Breast epithelium (tissue), 4 donors: ENCODE measurements around the gene ASAP2. TPM values are rescaled to one million over a fixed set of nuclear protein-coding genes. Genes with fewer than 3 reads are reported as not detected.

Experiments used
- DNase-seq, 2 donors: peaks; one replicate each; pipeline ENCODE4 v3.0.0-alpha.2; 2019; ENCODE audit warnings: low spot score in 2 of 2
- H3K27ac ChIP-seq, 2 donors: fragments of 200-600 bp; sonication (generic) in 1 of 2; one replicate each; pipeline ENCODE4 v1.5.1; 2016 to 2019; ENCODE audit warnings: mild to moderate bottlenecking in 1 of 2
- H3K27me3 ChIP-seq, 2 donors: fragments of 200-600 bp; sonication (generic) in 1 of 2; one replicate each; pipeline versions ENCODE4 v1.5.1 to v1.6.0; 2017 to 2019; ENCODE audit warnings: control low read depth in 1 of 2, mild to moderate bottlenecking in 1 of 2
- H3K36me3 ChIP-seq: fragments of 200-600 bp; one replicate; pipeline ENCODE4 v1.5.1; 2019
- H3K4me1 ChIP-seq, 2 donors: fragments of 200-600 bp; sonication (generic); one replicate each; pipeline ENCODE4 v1.5.1; 2016 to 2019; ENCODE audit warnings: control low read depth in 1 of 2
- H3K4me3 ChIP-seq, 3 donors: fragments of 200-600 bp; sonication (generic); 1 replicate in 2 of 3; 2 replicates in 1 of 3; pipeline ENCODE4 v1.5.1; 2016 to 2019; ENCODE audit warnings: mild to moderate bottlenecking in 3 of 3, moderate library complexity in 2 of 3
- H3K9me3 ChIP-seq, 2 donors: fragments of 200-600 bp; sonication (generic) in 1 of 2; one replicate each; pipeline ENCODE4 v1.5.1; 2016 to 2019; ENCODE audit warnings: control low read depth in 1 of 2
- POLR2A ChIP-seq: fragments of 450-650 bp; IDR thresholded peaks from one replicate; pipeline ENCODE4 v1.6.1; 2016; ENCODE audit warnings: antibody characterized with exemption, mild to moderate bottlenecking, moderate library complexity
- POLR2AphosphoS5 ChIP-seq, 3 donors: sonication (generic); formaldehyde crosslinking; IDR thresholded peaks; one replicate each; pipeline ENCODE4 v1.6.1; 2017; ENCODE audit warnings: antibody characterized with exemption in 3 of 3
- intact Hi-C: fragments of 100-400 bp; cut with DNase I; formaldehyde crosslinking; loops from one replicate; pipeline ENCODE4 v1.15.1; 2023; ENCODE audit warnings: low total_unique reads
- total RNA-seq, 3 donors: library from RNA; depleted of rRNA; stranded (reverse); fragments of >200 nt; gene quantifications; one replicate each; pipeline ENCODE4 v1.1.0, GENCODE V29; 2016
- TF ChIP-seq, protein P1 (sequence below), 3 donors: fragments of 450-650 bp; IDR thresholded peaks; one replicate each; pipeline ENCODE4 v1.5.1; 2016 to 2017; ENCODE audit warnings: antibody characterized with exemption in 3 of 3, mild to moderate bottlenecking in 3 of 3, moderate library complexity in 3 of 3

ASAP2 gene
- total RNA-seq, 3 donors from 2014 or later = 14.5 to 24.2 (median 21.0) TPM

DNA sequence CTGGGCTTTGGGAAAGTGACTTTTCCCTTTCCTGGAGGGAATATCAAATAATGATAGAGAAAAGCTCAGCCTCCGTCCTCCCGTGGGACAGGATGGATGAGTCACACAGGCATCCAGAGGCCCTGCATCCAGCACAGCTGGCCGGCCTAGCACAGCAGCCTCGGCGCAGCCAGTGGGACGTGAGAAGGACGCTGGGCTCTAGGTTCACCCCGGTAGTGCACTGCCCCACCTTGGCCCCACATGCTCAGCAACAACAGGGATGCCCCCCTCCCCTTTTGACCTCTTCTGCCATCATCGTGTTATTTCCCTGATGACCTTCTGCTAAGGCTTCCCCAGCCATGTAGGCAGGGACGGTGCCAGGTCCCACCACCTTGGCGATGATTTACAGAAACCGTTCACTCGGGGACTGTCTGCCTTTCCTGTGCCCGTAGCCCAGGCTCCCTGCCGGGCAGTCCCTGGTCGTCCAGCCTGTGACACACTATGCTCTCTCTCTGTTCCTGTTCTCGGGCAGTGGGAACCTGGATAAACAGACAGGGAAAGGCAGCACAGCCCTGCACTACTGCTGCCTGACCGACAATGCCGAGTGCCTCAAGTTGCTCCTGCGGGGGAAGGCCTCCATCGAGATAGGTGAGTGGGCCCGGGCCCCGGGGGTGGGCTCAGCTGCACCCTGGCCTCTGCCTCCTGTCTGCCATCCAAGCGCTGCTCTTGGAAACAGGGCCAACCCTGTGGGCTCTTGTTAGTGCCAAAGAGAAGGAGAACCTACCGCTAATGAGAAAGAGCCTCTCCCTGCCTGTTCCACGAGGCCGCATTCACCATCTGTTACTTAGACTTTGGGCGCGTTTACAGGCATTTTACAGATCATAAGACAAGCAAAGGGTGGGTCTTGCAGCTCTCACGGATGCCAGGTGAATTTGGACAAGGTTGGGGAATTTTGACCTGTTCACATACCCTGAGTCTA is 172.1 kb downstream of the ASAP2 start:
- Histone ChIP-seq H3K9me3 (no peaks in the 10 kb centered on the region), H3K4me3 (peak overlapping the region in 1 of 3 donors; percentile 11), H3K27ac (peak overlapping the region; percentile 33 to 85), H3K36me3 (no peaks in the 10 kb centered on the region), H3K4me1 (no peaks in the 10 kb centered on the region), H3K27me3 (no peaks in the 10 kb centered on the region)
- TF ChIP-seq, protein P1, sequence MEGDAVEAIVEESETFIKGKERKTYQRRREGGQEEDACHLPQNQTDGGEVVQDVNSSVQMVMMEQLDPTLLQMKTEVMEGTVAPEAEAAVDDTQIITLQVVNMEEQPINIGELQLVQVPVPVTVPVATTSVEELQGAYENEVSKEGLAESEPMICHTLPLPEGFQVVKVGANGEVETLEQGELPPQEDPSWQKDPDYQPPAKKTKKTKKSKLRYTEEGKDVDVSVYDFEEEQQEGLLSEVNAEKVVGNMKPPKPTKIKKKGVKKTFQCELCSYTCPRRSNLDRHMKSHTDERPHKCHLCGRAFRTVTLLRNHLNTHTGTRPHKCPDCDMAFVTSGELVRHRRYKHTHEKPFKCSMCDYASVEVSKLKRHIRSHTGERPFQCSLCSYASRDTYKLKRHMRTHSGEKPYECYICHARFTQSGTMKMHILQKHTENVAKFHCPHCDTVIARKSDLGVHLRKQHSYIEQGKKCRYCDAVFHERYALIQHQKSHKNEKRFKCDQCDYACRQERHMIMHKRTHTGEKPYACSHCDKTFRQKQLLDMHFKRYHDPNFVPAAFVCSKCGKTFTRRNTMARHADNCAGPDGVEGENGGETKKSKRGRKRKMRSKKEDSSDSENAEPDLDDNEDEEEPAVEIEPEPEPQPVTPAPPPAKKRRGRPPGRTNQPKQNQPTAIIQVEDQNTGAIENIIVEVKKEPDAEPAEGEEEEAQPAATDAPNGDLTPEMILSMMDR (IDR thresholded peaks at IDR 0.05) = no peak
- no peak for TF ChIP-seq POLR2AphosphoS5 (IDR thresholded peaks at IDR 0.05)
- TF ChIP-seq POLR2A = no peak
- no peak for DNase-seq
- intact Hi-C loops = loop anchor here (2.0 kb wide), 1 partner anchor 76 kb away; no protein-coding TSS in a partner anchor

DNA sequence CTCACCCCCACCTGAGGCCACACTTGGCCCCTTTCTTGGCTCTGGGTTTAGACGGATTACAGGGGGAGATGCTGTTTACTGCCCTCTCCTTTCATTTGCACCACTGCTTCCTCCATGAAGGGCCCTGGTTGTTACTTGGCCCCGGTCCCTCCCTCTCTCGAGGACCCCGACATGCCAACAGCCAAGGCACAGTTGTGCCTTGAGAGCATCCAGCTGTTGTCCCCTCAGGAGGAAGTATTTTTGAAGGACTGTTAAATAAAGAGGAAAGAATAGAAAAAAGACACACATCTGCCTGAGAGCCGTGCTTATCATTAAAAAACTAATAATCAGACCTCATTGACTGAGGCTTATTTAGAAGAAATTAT is 172.8 kb downstream of the ASAP2 start:
- Histone ChIP-seq H3K4me1 (no peaks in the 10 kb centered on the region), H3K36me3 (no peaks in the 10 kb centered on the region), H3K27me3 (no peaks in the 10 kb centered on the region), H3K27ac (peak overlapping the region in 1 of 2 donors; percentile 85), H3K4me3 (no peak overlapping the region), H3K9me3 (no peaks in the 10 kb centered on the region)
- intact Hi-C loops = loop anchor here (2.0 kb wide), 1 partner anchor 75 kb away; no protein-coding TSS in a partner anchor
- DNase-seq = no peak
- TF ChIP-seq POLR2AphosphoS5 (IDR thresholded peaks at IDR 0.05) (no peak), POLR2A (no peak)
- TF ChIP-seq, protein P1 (IDR thresholded peaks at IDR 0.05) = no peak

DNA sequence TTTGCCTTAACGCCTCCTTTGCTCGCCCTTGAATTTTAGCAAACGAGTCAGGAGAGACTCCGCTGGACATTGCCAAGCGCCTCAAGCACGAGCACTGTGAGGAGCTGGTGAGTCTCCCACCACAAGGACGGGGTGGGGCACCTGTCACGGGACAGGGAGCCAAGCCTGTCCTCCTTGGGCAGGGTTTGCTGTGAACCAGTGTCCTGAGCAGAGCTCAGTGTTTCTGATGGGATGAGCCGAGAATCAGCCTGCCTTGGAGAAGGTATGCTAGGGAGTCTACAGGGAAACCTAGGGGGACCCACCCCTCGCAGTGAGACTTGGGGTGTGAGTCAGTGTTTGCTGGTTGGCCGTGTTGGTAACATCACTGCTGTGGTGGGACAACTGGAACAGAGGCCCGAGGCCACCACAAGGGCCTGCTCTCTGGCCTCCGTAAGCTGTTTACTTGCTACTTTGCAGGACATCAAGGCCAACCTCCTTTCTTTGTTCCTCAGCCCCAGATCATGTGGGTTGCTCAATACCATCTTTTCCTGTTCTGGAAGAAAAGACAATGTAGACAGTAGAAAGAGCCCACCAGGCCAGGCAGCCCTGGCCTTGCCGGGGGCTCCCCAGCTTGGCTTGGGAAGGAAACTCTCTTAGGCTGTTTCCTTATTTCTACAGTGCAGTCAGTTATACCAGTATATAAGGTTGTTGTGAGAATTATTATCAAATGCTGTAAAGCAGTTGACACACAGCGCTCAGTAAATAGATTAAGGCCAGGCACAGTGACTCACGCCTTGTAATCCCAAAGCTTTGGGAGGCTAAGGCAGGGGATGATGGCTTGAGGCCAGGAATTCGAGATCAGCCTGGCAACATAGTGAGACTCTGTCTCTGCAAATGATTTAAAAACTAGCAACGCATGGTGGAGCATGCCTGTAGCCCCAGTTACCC is 174.4 kb downstream of the ASAP2 start:
- no peak for DNase-seq
- no peaks in the 10 kb centered on the region for H3K4me1 ChIP-seq
- H3K36me3 ChIP-seq = no peaks in the 10 kb centered on the region
- peak overlapping the region; percentile 63 to 91 for H3K27ac ChIP-seq
- intact Hi-C loops = no loop called here
- H3K27me3 ChIP-seq = no peaks in the 10 kb centered on the region
- H3K9me3 ChIP-seq = no peaks in the 10 kb centered on the region
- TF ChIP-seq POLR2AphosphoS5 (IDR thresholded peaks at IDR 0.05) = no peak
- TF ChIP-seq POLR2A = no peak
- TF ChIP-seq, protein P1 (IDR thresholded peaks at IDR 0.05) = no peak
- H3K4me3 ChIP-seq = no peak overlapping the region

DNA sequence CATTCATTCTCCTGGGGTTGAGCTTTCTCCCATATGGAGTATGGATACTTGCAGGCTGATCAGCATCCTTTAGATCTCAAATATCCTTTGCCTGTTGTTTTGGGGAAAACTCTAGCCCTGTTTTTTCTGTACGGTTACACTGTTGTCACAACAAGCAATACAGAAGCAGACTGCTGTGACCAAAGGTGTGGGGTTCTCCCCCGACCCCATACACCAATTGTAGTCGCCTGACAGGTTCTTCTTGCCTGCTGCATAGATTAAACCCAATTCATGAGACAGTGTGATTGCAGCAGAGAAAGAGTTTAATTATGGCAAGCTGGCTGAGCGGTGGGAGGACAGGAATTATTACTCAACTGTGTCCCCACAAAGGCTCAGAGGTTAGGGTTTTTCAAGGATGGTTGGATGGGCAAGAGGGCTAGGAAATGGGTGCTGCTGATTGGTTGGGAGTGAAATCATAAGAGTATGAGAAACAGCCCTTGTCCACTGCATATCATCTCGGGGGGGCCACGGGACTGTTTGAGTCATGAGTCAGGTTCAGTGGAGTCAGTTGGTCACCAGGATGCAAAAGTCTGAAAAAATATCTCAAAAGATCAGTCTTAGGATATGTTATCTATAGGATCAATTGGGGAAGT is 176.1 kb downstream of the ASAP2 start:
- intact Hi-C loops = no loop called here
- no peaks in the 10 kb centered on the region for H3K4me1 ChIP-seq
- H3K27me3 ChIP-seq = no peaks in the 10 kb centered on the region
- no peak overlapping the region for H3K4me3 ChIP-seq
- no peak overlapping the region for H3K27ac ChIP-seq
- TF ChIP-seq, protein P1 (IDR thresholded peaks at IDR 0.05) = no peak
- TF ChIP-seq POLR2AphosphoS5 (IDR thresholded peaks at IDR 0.05) (no peak), POLR2A (no peak)
- H3K36me3 ChIP-seq = no peaks in the 10 kb centered on the region
- H3K9me3 ChIP-seq = no peaks in the 10 kb centered on the region
- no peak for DNase-seq
